CD4-positive, alpha-beta T cell (primary cell): ENCODE results near the gene MACROD2. TPM values are rescaled to one million over a fixed set of nuclear protein-coding genes. Genes with fewer than 3 reads are reported as not detected.

Source experiments
- ATAC-seq: fragments of 200-7000 bp; cut with Tn5 transposase; one replicate; pipeline ENCODE4 v1.10.0; 2022; ENCODE audit warnings: mild to moderate bottlenecking; ENCODE audit not compliant: poor library complexity
- CTCF ChIA-PET: fragments of 350-600 bp; sonication (Branson Sonifier 250); formaldehyde crosslinking; loops from one replicate; lab custom pipeline; 2021; ENCODE audit warnings: antibody characterized with exemption, inconsistent platforms; lab: Charles Lee
- POLR2A ChIA-PET: fragments of 350-600 bp; sonication (Branson Sonifier 250); formaldehyde crosslinking; loops from one replicate; lab custom pipeline; 2021; ENCODE audit warnings: antibody characterized with exemption, inconsistent platforms; lab: Charles Lee
- DNase-seq, 14 experiments: peaks; one replicate each; pipeline ENCODE4 v3.0.0-alpha.2; 2013 to 2020; ENCODE audit warnings: mixed read lengths in 2 of 14
- H3K27ac ChIP-seq, 2 donors: one replicate each; pipeline versions ENCODE4 v1.5.1 to v1.7.0; 2013; ENCODE audit warnings: low read length in 2 of 2, low read depth in 1 of 2, mild to moderate bottlenecking in 1 of 2
- H3K27me3 ChIP-seq, 2 experiments: 1 replicate in 1 of 2; 2 replicates in 1 of 2; pipeline versions ENCODE4 v1.6.1 to v1.7.0; 2013; ENCODE audit warnings: low read length in 2 of 2, control low read depth in 1 of 2, mild to moderate bottlenecking in 1 of 2, moderate library complexity in 1 of 2; ENCODE audit not compliant: insufficient read depth in 2 of 2, control insufficient read depth in 1 of 2
- H3K36me3 ChIP-seq: one replicate; pipeline ENCODE4 v1.6.1; 2013; ENCODE audit warnings: low read length, control low read depth; ENCODE audit not compliant: insufficient read depth
- H3K4me1 ChIP-seq: one replicate; pipeline ENCODE4 v1.6.1; 2013; ENCODE audit warnings: low read length, control low read depth; ENCODE audit not compliant: insufficient read depth
- H3K4me3 ChIP-seq: one replicate; pipeline ENCODE4 v1.5.1; 2013; ENCODE audit warnings: mild to moderate bottlenecking, low read length, moderate library complexity
- H3K9me3 ChIP-seq, 2 experiments: 1 replicate in 1 of 2; 2 replicates in 1 of 2; pipeline versions ENCODE4 v1.6.1 to v1.7.0; 2013; ENCODE audit warnings: low read length in 2 of 2, mild to moderate bottlenecking in 2 of 2, control low read depth in 1 of 2, moderate library complexity in 1 of 2; ENCODE audit not compliant: control insufficient read depth in 1 of 2, insufficient read depth in 1 of 2
- H3K27ac Mint-ChIP-seq: one replicate; pipeline ENCODE4 v1.8.0; 2020; ENCODE audit warnings: mixed read lengths
- H3K27me3 Mint-ChIP-seq: one replicate; pipeline ENCODE4 v1.8.0; 2021; ENCODE audit warnings: mixed read lengths
- H3K36me3 Mint-ChIP-seq: one replicate; pipeline ENCODE4 v1.8.0; 2021; ENCODE audit warnings: low read depth, mixed read lengths
- H3K4me1 Mint-ChIP-seq: one replicate; pipeline ENCODE4 v1.8.0; 2021; ENCODE audit warnings: low read depth, mixed read lengths
- H3K4me3 Mint-ChIP-seq: one replicate; pipeline ENCODE4 v1.8.0; 2020; ENCODE audit warnings: mild to moderate bottlenecking, mixed read lengths
- H3K9me3 Mint-ChIP-seq: one replicate; pipeline ENCODE4 v1.8.0; 2020; ENCODE audit warnings: mixed read lengths
- CTCF ChIP-seq: fragments of 200-600 bp; IDR thresholded peaks from one replicate; pipeline ENCODE4 v1.8.0; 2022; ENCODE audit warnings: antibody characterized with exemption, mild to moderate bottlenecking
- intact Hi-C, 2 experiments: fragments of 100-400 bp; cut with DNase I in 1 of 2; cut with micrococcal nuclease in 1 of 2; formaldehyde crosslinking; loops; one replicate each; pipeline versions ENCODE4 v1.15.1 to v1.9.0; 2023 to 2025; cut with DNase I, micrococcal nuclease
- total RNA-seq, 174 experiments: library from RNA in 2 of 174; stranded (reverse) in 2 of 174; gene quantifications; one replicate each; pipeline ENCODE4 v1.2.3 and lab custom pipeline; 2021 to 2026

Gene MACROD2
- total RNA-seq, 2 experiments from 2014 or later: not detected

- Histone ChIP-seq H3K4me1 (no peaks in the 10 kb centered on the region), H3K27me3 (no peaks in the 10 kb centered on the region), H3K27ac (no peak overlapping the region), H3K36me3 (no peaks in the 10 kb centered on the region), H3K4me3 (no peak overlapping the region), H3K9me3 (peaks cover 0 to 16% of the 10 kb centered on the region in 2 experiments)
- Mint-ChIP-seq H3K4me1 (no peaks in the 10 kb centered on the region), H3K4me3 (no peak overlapping the region), H3K9me3 (peaks cover 3% of the 10 kb centered on the region), H3K27ac (no peak overlapping the region), H3K36me3 (no peaks in the 10 kb centered on the region), H3K27me3 (no peaks in the 10 kb centered on the region)
- TF ChIP-seq CTCF: no peak
- DNase-seq: no peak
- CTCF ChIA-PET: interaction anchor here (0.5 kb wide), 1 partner anchor 8 kb away, joined by 4 read pairs; no protein-coding TSS in a partner anchor
- intact Hi-C loops: no loop called here
- ATAC-seq: no peak
- POLR2A ChIA-PET: interaction anchor here (0.5 kb wide), 1 partner anchor 328 kb away, joined by 4 read pairs; no protein-coding TSS in a partner anchor
Measured at GRCh38 chr20:15584507-15584906, 1589.2 kb downstream of the MACROD2 start.

DNA sequence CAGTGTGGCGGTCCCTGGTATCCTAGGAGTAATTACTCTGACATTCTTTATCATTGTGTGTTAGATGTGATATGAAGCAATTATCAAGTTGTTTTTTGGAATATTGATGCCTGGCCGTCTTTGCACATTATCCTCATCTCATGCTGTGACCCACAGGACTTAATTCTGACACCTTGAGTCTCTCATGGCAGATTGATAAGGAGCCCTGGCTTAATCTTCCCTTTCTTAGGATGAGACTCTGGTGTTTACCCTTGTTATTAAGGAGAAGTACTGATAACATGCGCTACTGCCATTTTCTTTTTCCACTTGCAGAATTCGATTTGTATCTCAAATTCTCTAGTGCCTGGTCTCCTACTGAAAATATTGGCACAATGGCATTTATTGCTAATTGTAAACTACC, 1597.8 kb downstream of the MACROD2 start:
- H3K27me3 Mint-ChIP-seq: no peaks in the 10 kb centered on the region
- peaks cover 3% of the 10 kb centered on the region for H3K9me3 Mint-ChIP-seq
- Histone ChIP-seq H3K9me3 (no peaks in the 10 kb centered on the region), H3K4me3 (no peak overlapping the region), H3K4me1 (no peaks in the 10 kb centered on the region), H3K27me3 (no peaks in the 10 kb centered on the region), H3K36me3 (no peaks in the 10 kb centered on the region), H3K27ac (no peak overlapping the region)
- no peak overlapping the region for H3K27ac Mint-ChIP-seq
- DNase-seq (no peak), ATAC-seq (no peak)
- ChIA-PET POLR2A (no interaction called here), CTCF (no interaction called here)
- no peaks in the 10 kb centered on the region for H3K4me1 Mint-ChIP-seq
- TF ChIP-seq CTCF: no peak
- intact Hi-C loops: no loop called here
- H3K36me3 Mint-ChIP-seq: no peaks in the 10 kb centered on the region
- H3K4me3 Mint-ChIP-seq: no peak overlapping the region

DNA sequence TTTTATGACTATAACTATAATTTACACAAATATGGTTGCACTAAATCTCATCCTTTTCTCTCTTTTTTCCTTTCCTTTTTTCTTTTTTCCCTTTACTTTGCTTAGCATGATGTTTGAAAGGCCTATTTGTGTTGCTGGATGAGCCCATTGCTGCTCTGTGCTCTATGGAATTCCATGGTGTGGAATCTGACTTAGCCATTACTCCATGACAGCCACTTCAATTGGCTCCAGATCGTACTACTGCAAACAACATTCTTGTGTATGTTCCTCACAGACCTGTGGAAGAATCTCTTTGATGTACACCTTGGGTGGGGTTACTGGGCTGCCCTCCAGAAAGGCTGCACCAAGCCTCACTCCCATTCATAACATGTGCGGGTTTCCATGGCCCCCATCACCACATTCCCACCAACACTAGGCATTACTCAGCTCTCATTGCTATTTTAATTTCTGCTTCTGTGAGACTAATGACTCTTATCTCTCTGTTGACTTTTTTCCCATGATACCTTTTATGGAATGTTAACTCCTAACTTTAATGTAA, 1598.9 kb downstream of the MACROD2 start:
- CTCF ChIA-PET: no interaction called here

More for the DNA sequence above, 1598.9 kb downstream of the MACROD2 start:
- DNase-seq: no peak
- Mint-ChIP-seq H3K27ac (no peak overlapping the region), H3K36me3 (no peaks in the 10 kb centered on the region), H3K27me3 (no peaks in the 10 kb centered on the region), H3K4me3 (no peak overlapping the region), H3K9me3 (peaks cover 3% of the 10 kb centered on the region), H3K4me1 (no peaks in the 10 kb centered on the region)
- TF ChIP-seq CTCF: no peak
- Histone ChIP-seq H3K27ac (no peak overlapping the region), H3K9me3 (peaks cover 0 to 4% of the 10 kb centered on the region in 2 experiments), H3K4me1 (no peaks in the 10 kb centered on the region), H3K36me3 (no peaks in the 10 kb centered on the region), H3K4me3 (no peak overlapping the region), H3K27me3 (no peaks in the 10 kb centered on the region)
- intact Hi-C loops: no loop called here
- no peak for ATAC-seq
- POLR2A ChIA-PET: no interaction called here
